Measurements from ENCODE around the gene CCDC83.

GRCh38 chr11:85922367-85922766 is 67.2 kb downstream of the CCDC83 start:
- TF ChIP-seq CTCF (IDR thresholded peaks at IDR 0.05) (no peak), POLR2A (IDR thresholded peaks at IDR 0.05) (no peak)

Data from heart left ventricle (tissue), 13 donors.